Tibial nerve (tissue), 4 donors: ENCODE results near the gene PRKCE.

Source experiments
- CTCF ChIP-seq, 5 experiments: fragments of 200-600 bp in 3 of 5; fragments of 450-650 bp in 2 of 5; sonication (generic) in 3 of 5; IDR thresholded peaks; one replicate each; pipeline ENCODE4 v1.5.1; 2016 to 2019; ENCODE audit warnings: antibody characterized with exemption in 5 of 5, mild to moderate bottlenecking in 3 of 5, moderate library complexity in 2 of 5
- EP300 ChIP-seq, 2 donors: sonication (generic); formaldehyde crosslinking; IDR thresholded peaks; one replicate each; pipeline ENCODE4 v1.6.1; 2017; ENCODE audit warnings: antibody characterized with exemption in 2 of 2, mild to moderate bottlenecking in 1 of 2
- POLR2A ChIP-seq, 2 donors: fragments of 450-650 bp; IDR thresholded peaks; one replicate each; pipeline ENCODE4 v1.6.1; 2017; ENCODE audit warnings: antibody characterized with exemption in 2 of 2, mild to moderate bottlenecking in 2 of 2, moderate library complexity in 2 of 2

GRCh38 chr2:46051085-46051484 is 399.6 kb downstream of the PRKCE start:
- TF ChIP-seq CTCF (IDR thresholded peaks at IDR 0.05) (no peak), POLR2A (IDR thresholded peaks at IDR 0.05) (no peak), EP300 (IDR thresholded peaks at IDR 0.05) (no peak)
